Peyer's patch (tissue), 4 donors: ENCODE results near the gene ABHD17A. TPM values are rescaled to one million over a fixed set of nuclear protein-coding genes. Genes with fewer than 3 reads are reported as not detected.
"Not testable (repeated sequence)": the region's sequence is repeated elsewhere in the genome, so short reads cannot be mapped to it uniquely, and the experiment has no call there.

Experiments
- DNase-seq, 3 donors: peaks; one replicate each; pipeline ENCODE4 v3.0.0-alpha.2; 2017 to 2019
- H3K27ac ChIP-seq, 4 donors: fragments of 200-600 bp; sonication (generic); one replicate each; pipeline ENCODE4 v1.5.1; 2016 to 2019
- H3K27me3 ChIP-seq, 2 donors: fragments of 200-600 bp; sonication (generic); one replicate each; pipeline ENCODE4 v1.5.1; 2019
- H3K36me3 ChIP-seq, 3 donors: fragments of 200-600 bp; sonication (generic); one replicate each; pipeline ENCODE4 v1.5.1; 2016 to 2019
- H3K4me1 ChIP-seq, 4 donors: fragments of 200-600 bp; sonication (generic); one replicate each; pipeline ENCODE4 v1.5.1; 2016 to 2019
- H3K4me3 ChIP-seq, 4 donors: fragments of 200-600 bp; sonication (generic); 1 replicate in 3 of 4; 2 replicates in 1 of 4; pipeline ENCODE4 v1.5.1; 2016 to 2019; ENCODE audit warnings: mild to moderate bottlenecking in 1 of 4
- H3K9me3 ChIP-seq, 4 donors: fragments of 200-600 bp; sonication (generic); one replicate each; pipeline ENCODE4 v1.5.1; 2016 to 2019; ENCODE audit warnings: mild to moderate bottlenecking in 1 of 4
- CTCF ChIP-seq, 6 experiments: fragments of 450-650 bp in 4 of 6; fragments of 200-600 bp in 2 of 6; sonication (generic) in 1 of 6; IDR thresholded peaks; one replicate each; pipeline ENCODE4 v1.5.1; 2017 to 2019; ENCODE audit warnings: antibody characterized with exemption in 6 of 6, mild to moderate bottlenecking in 3 of 6, moderate library complexity in 1 of 6
- POLR2A ChIP-seq, 2 donors: fragments of 450-650 bp; IDR thresholded peaks; one replicate each; pipeline ENCODE4 v1.5.1; 2017; ENCODE audit warnings: antibody characterized with exemption in 2 of 2, mild to moderate bottlenecking in 2 of 2, moderate library complexity in 2 of 2
- total RNA-seq, 4 donors: library from RNA; depleted of rRNA; stranded (reverse); fragments of >200 nt; gene quantifications; one replicate each; pipeline ENCODE4 v1.1.0, GENCODE V29; 2016

The ABHD17A gene
- total RNA-seq, 4 donors from 2014 or later = 52.0 to 95.9 (median 68.4) TPM

GRCh38 chr19:1882786-1883692 lies 2.3 kb downstream of the ABHD17A start:
- peak overlapping the region; percentile 79 to 95 (median 89) for H3K27ac ChIP-seq
- no peaks in the 10 kb centered on the region for H3K9me3 ChIP-seq
- H3K4me3 ChIP-seq = peak overlapping the region; percentile 80 to 99 (median 89)
- peaks cover 0 to 49% (median 23%) of the 10 kb centered on the region in 4 donors for H3K4me1 ChIP-seq
- peaks cover 0 to 8% (median 0%) of the 10 kb centered on the region in 3 donors for H3K36me3 ChIP-seq
- H3K27me3 ChIP-seq = no peaks in the 10 kb centered on the region
- no peak for DNase-seq
- no peak for TF ChIP-seq POLR2A (IDR thresholded peaks at IDR 0.05)
- TF ChIP-seq CTCF (IDR thresholded peaks at IDR 0.05) = no peak

- Histone ChIP-seq H3K27ac (peak overlapping the region; percentile 79 to 95 (median 89)), H3K36me3 (peaks cover 0 to 8% (median 0%) of the 10 kb centered on the region in 3 donors), H3K4me1 (peaks cover 0 to 49% (median 23%) of the 10 kb centered on the region in 4 donors), H3K4me3 (peak overlapping the region; percentile 12 to 34 (median 30)), H3K27me3 (no peaks in the 10 kb centered on the region), H3K9me3 (no peaks in the 10 kb centered on the region)
- peak in 2 of 3 donors; percentile 82 to 88 for DNase-seq
- TF ChIP-seq POLR2A (IDR thresholded peaks at IDR 0.05) (peak in 1 of 2 donors; percentile 10), CTCF (IDR thresholded peaks at IDR 0.05) (no peak)
Measured at GRCh38 chr19:1882089-1882785, 3.1 kb downstream of the ABHD17A start.

- H3K36me3 ChIP-seq, H3K27me3 ChIP-seq, DNase-seq, H3K9me3 ChIP-seq: not testable (repeated sequence)
- peaks cover 0 to 51% (median 25%) of the 10 kb centered on the region in 4 donors for H3K4me1 ChIP-seq
- peak overlapping the region in 3 of 4 donors; percentile 12 to 34 (median 32) for H3K4me3 ChIP-seq
- peak overlapping the region; percentile 79 to 95 (median 89) for H3K27ac ChIP-seq
Measured at GRCh38 chr19:1881393-1882088, 3.8 kb downstream of the ABHD17A start.

- H3K4me3 ChIP-seq = peak overlapping the region in 1 of 4 donors; percentile 34
- no peaks in the 10 kb centered on the region for H3K9me3 ChIP-seq
- peak overlapping the region in 2 of 4 donors; percentile 12 to 46 for H3K27ac ChIP-seq
- no peaks in the 10 kb centered on the region for H3K27me3 ChIP-seq
- H3K36me3 ChIP-seq = peaks cover 0 to 8% (median 0%) of the 10 kb centered on the region in 3 donors
- peaks cover 0 to 53% (median 30%) of the 10 kb centered on the region in 4 donors for H3K4me1 ChIP-seq
- no peak for DNase-seq
- TF ChIP-seq CTCF (IDR thresholded peaks at IDR 0.05) (no peak), POLR2A (IDR thresholded peaks at IDR 0.05) (no peak)
Measured at GRCh38 chr19:1880611-1881392, 4.5 kb downstream of the ABHD17A start.

GRCh38 chr19:1879982-1880381 lies 5.3 kb downstream of the ABHD17A start:
- peaks cover 0 to 53% (median 30%) of the 10 kb centered on the region in 4 donors for H3K4me1 ChIP-seq
- DNase-seq, H3K27ac ChIP-seq, H3K4me3 ChIP-seq, H3K36me3 ChIP-seq, H3K27me3 ChIP-seq, H3K9me3 ChIP-seq: not testable (repeated sequence)

- H3K27me3 ChIP-seq, H3K36me3 ChIP-seq, H3K9me3 ChIP-seq, H3K4me3 ChIP-seq, H3K27ac ChIP-seq, DNase-seq: not testable (repeated sequence)
- H3K4me1 ChIP-seq = peaks cover 0 to 56% (median 28%) of the 10 kb centered on the region in 4 donors
Measured at GRCh38 chr19:1878583-1878982, 6.7 kb downstream of the ABHD17A start.

- H3K27ac ChIP-seq, H3K9me3 ChIP-seq, H3K27me3 ChIP-seq, H3K4me3 ChIP-seq, DNase-seq: not testable (repeated sequence)
- Histone ChIP-seq H3K36me3 (peaks cover 0 to 18% (median 0%) of the 10 kb centered on the region in 3 donors), H3K4me1 (peaks cover 0 to 55% (median 20%) of the 10 kb centered on the region in 4 donors)
Measured at GRCh38 chr19:1877280-1877660, 8.0 kb downstream of the ABHD17A start.

- Histone ChIP-seq H3K4me3 (peak overlapping the region; percentile 78 to 98 (median 85)), H3K4me1 (peaks cover 0 to 49% (median 17%) of the 10 kb centered on the region in 4 donors), H3K36me3 (peaks cover 0 to 22% (median 0%) of the 10 kb centered on the region in 3 donors), H3K27ac (peak overlapping the region; percentile 91 to 98 (median 94))
- H3K27me3 ChIP-seq, H3K9me3 ChIP-seq, DNase-seq: not testable (repeated sequence)
Measured at GRCh38 chr19:1876496-1877279, 8.6 kb downstream of the ABHD17A start.
